Tibial nerve (tissue), 4 donors: Measurements from ENCODE around the gene MROH7. TPM values are rescaled to one million over a fixed set of nuclear protein-coding genes. Genes with fewer than 3 reads are reported as not detected.

Experiments
- DNase-seq, 2 donors: peaks; one replicate each; pipeline ENCODE4 v3.0.0-alpha.2; 2019; ENCODE audit warnings: low spot score in 2 of 2
- H3K27ac ChIP-seq, 4 donors: fragments of 200-600 bp; sonication (generic) in 3 of 4; one replicate each; pipeline ENCODE4 v1.5.1; 2017 to 2019; ENCODE audit warnings: mild to moderate bottlenecking in 1 of 4
- H3K27me3 ChIP-seq, 2 donors: fragments of 200-600 bp; sonication (generic) in 1 of 2; one replicate each; pipeline versions ENCODE4 v1.5.1 to v1.6.0; 2017 to 2019
- H3K36me3 ChIP-seq, 3 donors: fragments of 200-600 bp; sonication (generic); one replicate each; pipeline ENCODE4 v1.5.1; 2018 to 2019
- H3K4me1 ChIP-seq, 4 donors: fragments of 200-600 bp; sonication (generic) in 3 of 4; one replicate each; pipeline ENCODE4 v1.5.1; 2017 to 2019
- H3K4me3 ChIP-seq, 4 donors: fragments of 200-600 bp; sonication (generic) in 3 of 4; one replicate each; pipeline ENCODE4 v1.5.1; 2017 to 2019; ENCODE audit warnings: mild to moderate bottlenecking in 1 of 4, moderate library complexity in 1 of 4
- H3K9me3 ChIP-seq, 4 donors: fragments of 200-600 bp; sonication (generic) in 3 of 4; one replicate each; pipeline ENCODE4 v1.5.1; 2017 to 2019
- CTCF ChIP-seq, 5 experiments: fragments of 200-600 bp in 3 of 5; fragments of 450-650 bp in 2 of 5; sonication (generic) in 3 of 5; IDR thresholded peaks; one replicate each; pipeline ENCODE4 v1.5.1; 2016 to 2019; ENCODE audit warnings: antibody characterized with exemption in 5 of 5, mild to moderate bottlenecking in 3 of 5, moderate library complexity in 2 of 5
- EP300 ChIP-seq, 2 donors: sonication (generic); formaldehyde crosslinking; IDR thresholded peaks; one replicate each; pipeline ENCODE4 v1.6.1; 2017; ENCODE audit warnings: antibody characterized with exemption in 2 of 2, mild to moderate bottlenecking in 1 of 2
- POLR2A ChIP-seq, 2 donors: fragments of 450-650 bp; IDR thresholded peaks; one replicate each; pipeline ENCODE4 v1.6.1; 2017; ENCODE audit warnings: antibody characterized with exemption in 2 of 2, mild to moderate bottlenecking in 2 of 2, moderate library complexity in 2 of 2
- WGBS, 2 donors: methylation state at CpG; one replicate each; pipeline ENCODE4 v1.1.5; 2018; 5-methylcytosine and 5-hydroxymethylcytosine counted together
- total RNA-seq, 4 donors: library from RNA; depleted of rRNA; stranded (reverse); fragments of >200 nt; gene quantifications; one replicate each; pipeline ENCODE4 v1.1.0, GENCODE V29; 2016

MROH7 gene
- total RNA-seq, 4 donors from 2014 or later, result 4.4 to 7.2 (median 5.8) TPM

DNA sequence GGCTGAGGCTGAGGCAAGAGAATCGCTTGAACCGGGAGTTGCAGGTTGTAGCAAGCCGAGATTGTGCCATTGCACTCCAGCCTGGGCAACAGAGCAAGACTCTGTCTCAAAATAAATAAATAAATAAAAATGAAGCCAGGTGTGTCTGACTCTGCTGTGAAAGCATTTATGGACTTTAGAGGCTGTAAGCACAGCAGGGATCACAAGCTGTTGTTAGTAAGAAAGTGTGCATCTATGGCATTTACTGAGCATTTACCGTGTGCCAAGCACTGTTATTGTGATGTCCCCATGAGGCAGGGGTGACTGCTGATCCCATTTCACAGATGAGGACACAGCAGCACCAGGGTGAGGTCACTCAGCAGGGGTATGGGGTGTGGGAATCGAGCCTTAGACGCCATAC is 38.3 kb upstream of the MROH7 start:
- no peaks in the 10 kb centered on the region for H3K27me3 ChIP-seq
- no peak for DNase-seq
- no peaks in the 10 kb centered on the region for H3K4me1 ChIP-seq
- no peak overlapping the region for H3K27ac ChIP-seq
- no peak overlapping the region for H3K4me3 ChIP-seq
- TF ChIP-seq POLR2A (IDR thresholded peaks at IDR 0.05) (no peak), CTCF (IDR thresholded peaks at IDR 0.05) (no peak), EP300 (IDR thresholded peaks at IDR 0.05) (no peak)
- 85 to 87% methylated on average over 6 of the region's 6 CpGs for WGBS, 2 donors
- H3K9me3 ChIP-seq, result no peaks in the 10 kb centered on the region
- peaks cover 0 to 55% (median 0%) of the 10 kb centered on the region in 3 donors for H3K36me3 ChIP-seq

- H3K36me3 ChIP-seq, result peaks cover 0 to 55% (median 0%) of the 10 kb centered on the region in 3 donors
Measured at GRCh38 chr1:54604051-54604450, 37.5 kb upstream of the MROH7 start.

DNA sequence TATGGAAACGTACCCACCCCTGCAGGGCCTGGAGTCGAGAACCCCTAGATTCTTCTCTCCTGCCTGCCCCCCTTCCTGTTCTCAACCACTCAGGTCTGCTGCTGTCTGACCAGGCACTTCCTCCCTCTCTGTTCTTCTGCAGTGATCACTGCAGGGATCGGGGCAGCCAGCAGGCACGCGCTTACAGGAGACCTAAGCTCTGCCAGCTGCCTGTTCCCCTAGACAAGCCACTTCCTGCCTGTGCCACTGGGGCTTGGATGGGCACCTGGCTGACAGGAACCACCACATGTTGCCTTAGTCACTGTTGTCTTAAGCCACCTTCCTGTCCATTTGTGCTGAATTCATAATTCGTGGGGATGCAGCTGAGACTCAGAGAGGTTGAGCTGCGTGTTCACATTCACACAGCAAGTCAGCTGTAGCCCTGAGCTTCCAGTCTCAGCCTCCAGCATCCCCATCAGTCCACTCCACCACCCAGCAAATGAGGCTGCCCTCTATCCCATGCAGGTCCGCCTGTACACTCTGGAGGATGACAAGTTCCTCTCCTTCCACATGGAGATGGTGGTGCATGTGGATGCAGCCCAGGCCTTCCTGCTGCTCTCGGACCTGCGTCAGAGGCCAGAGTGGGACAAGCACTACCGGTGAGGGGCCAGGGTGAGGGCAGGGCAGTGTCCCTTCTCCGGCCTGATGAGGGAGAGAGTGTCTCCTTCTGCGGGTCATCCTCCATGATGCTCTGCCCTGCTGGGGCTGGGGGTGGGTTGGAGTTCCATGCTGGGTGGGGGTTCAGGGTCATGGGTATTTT is 36.8 kb upstream of the MROH7 start:
- WGBS, 2 donors, result 76 to 77% methylated on average over 13 of the region's 13 CpGs
- no peak for DNase-seq
- TF ChIP-seq CTCF (IDR thresholded peaks at IDR 0.05) (no peak), POLR2A (IDR thresholded peaks at IDR 0.05) (no peak), EP300 (IDR thresholded peaks at IDR 0.05) (no peak)
- Histone ChIP-seq H3K27me3 (no peaks in the 10 kb centered on the region), H3K27ac (no peak overlapping the region), H3K4me1 (no peaks in the 10 kb centered on the region), H3K36me3 (peaks cover 0 to 55% (median 0%) of the 10 kb centered on the region in 3 donors), H3K9me3 (no peaks in the 10 kb centered on the region), H3K4me3 (no peak overlapping the region)

More at GRCh38 chr1:54604051-54604450, 37.5 kb upstream of the MROH7 start:
- Histone ChIP-seq H3K9me3 (no peaks in the 10 kb centered on the region), H3K27ac (no peak overlapping the region), H3K4me1 (no peaks in the 10 kb centered on the region), H3K4me3 (no peak overlapping the region), H3K27me3 (no peaks in the 10 kb centered on the region)
- no peak for DNase-seq
- 76 to 94% methylated on average over 7 of the region's 7 CpGs for WGBS, 2 donors
- TF ChIP-seq EP300 (IDR thresholded peaks at IDR 0.05) (no peak), POLR2A (IDR thresholded peaks at IDR 0.05) (no peak), CTCF (IDR thresholded peaks at IDR 0.05) (no peak)

GRCh38 chr1:54606096-54606989 is 35.2 kb upstream of the MROH7 start:
- no peaks in the 10 kb centered on the region for H3K9me3 ChIP-seq
- DNase-seq, result no peak
- H3K27ac ChIP-seq, result no peak overlapping the region
- H3K4me1 ChIP-seq, result no peaks in the 10 kb centered on the region
- TF ChIP-seq POLR2A (IDR thresholded peaks at IDR 0.05) (no peak), CTCF (IDR thresholded peaks at IDR 0.05) (no peak), EP300 (IDR thresholded peaks at IDR 0.05) (no peak)
- no peaks in the 10 kb centered on the region for H3K27me3 ChIP-seq
- WGBS, 2 donors, result 83 to 89% methylated on average over 9 of the region's 9 CpGs
- H3K4me3 ChIP-seq, result no peak overlapping the region
- peaks cover 0 to 47% (median 0%) of the 10 kb centered on the region in 3 donors for H3K36me3 ChIP-seq

- Histone ChIP-seq H3K27me3 (no peaks in the 10 kb centered on the region), H3K4me1 (no peaks in the 10 kb centered on the region), H3K4me3 (no peak overlapping the region), H3K36me3 (peaks cover 0 to 41% (median 0%) of the 10 kb centered on the region in 3 donors), H3K9me3 (no peaks in the 10 kb centered on the region), H3K27ac (no peak overlapping the region)
- 84 to 92% methylated on average over 8 to 12 of the region's 13 CpGs for WGBS, 2 donors
- TF ChIP-seq EP300 (IDR thresholded peaks at IDR 0.05), result no peak
- no peak for TF ChIP-seq CTCF (IDR thresholded peaks at IDR 0.05)
- no peak for TF ChIP-seq POLR2A (IDR thresholded peaks at IDR 0.05)
- no peak for DNase-seq
Measured at GRCh38 chr1:54606990-54607325, 34.6 kb upstream of the MROH7 start.
